K562 (cell line): ENCODE results near the gene TRIM27. TPM values are rescaled to one million over a fixed set of nuclear protein-coding genes. Genes with fewer than 3 reads are reported as not detected.

ENCODE experiments used
- ATAC-seq: fragments of 200-7000 bp; cut with Tn5 transposase; 3 replicates; pipeline ENCODE4 v1.9.1; 2020; ENCODE audit warnings: moderate library complexity
- BruUV-seq: library from RNA; stranded (reverse); fragments of 400-500 nt; replicated peaks from 2 replicates; lab custom pipeline; 2021; lab: Mats Ljungman, UMichigan
- CTCF ChIA-PET: fragments of 300-600 bp; formaldehyde crosslinking; extraction: SDS; loops from one replicate; lab custom pipeline; 2021; ENCODE audit warnings: low intra/inter-chr PET ratio; lab: Yijun Ruan, JAX
- POLR2A ChIA-PET: fragments of 300-600, 350-650 bp; sonication (Branson Sonifier 250); formaldehyde crosslinking; extraction: SDS; loops from one replicate; lab custom pipeline; 2021; ENCODE audit warnings: antibody characterized with exemption, inconsistent platforms; lab: Yijun Ruan, JAX
- DNase-seq, 4 experiments: peaks; one replicate each; pipeline versions ENCODE4 v3.0.0 to v3.0.0-alpha.2; 2011 to 2018; ENCODE audit warnings: low spot score in 3 of 4, mixed read lengths in 3 of 4; ENCODE audit errors: extremely low read depth in 1 of 4
- FAIRE-seq: peaks from 2 replicates; lab custom pipeline; 2011; peaks lifted over from hg19 to GRCh38; lab: Jason Lieb, UNC
- H2AFZ ChIP-seq: 2 replicates; pipeline ENCODE4 v1.6.0; 2011; ENCODE audit warnings: low read depth, low read length, control low read depth, inconsistent platforms
- H3K27ac ChIP-seq: fragments of 200-600 bp; 3 replicates; pipeline ENCODE4 v1.8.0; 2011; ENCODE audit warnings: low read depth, mild to moderate bottlenecking, control low read depth, inconsistent platforms, low read length, moderate library complexity, mixed read lengths; ENCODE audit errors: extremely low read depth
- H3K27me3 ChIP-seq, 2 experiments: fragments of 300-600 bp in 1 of 2; 2 replicates in 1 of 2; 3 replicates in 1 of 2; pipeline versions ENCODE4 v1.6.0 to v1.8.0; 2011; ENCODE audit warnings: inconsistent platforms in 2 of 2, low read length in 2 of 2, mild to moderate bottlenecking in 1 of 2, mixed read lengths in 1 of 2, moderate library complexity in 1 of 2; ENCODE audit not compliant: control insufficient read depth in 2 of 2, insufficient read depth in 2 of 2
- H3K36me3 ChIP-seq: fragments of 300-600 bp; 3 replicates; pipeline ENCODE4 v1.8.0; 2011; ENCODE audit warnings: mild to moderate bottlenecking, low read length, inconsistent platforms; ENCODE audit not compliant: control insufficient read depth, insufficient read depth
- H3K4me1 ChIP-seq, 2 experiments: fragments of 200-600 bp in 1 of 2; replicated peaks in 1 of 2; 2 replicates in 1 of 2; 3 replicates in 1 of 2; pipeline versions ENCODE4 v1.5.1 to v1.8.0; 2011; ENCODE audit warnings: inconsistent platforms in 2 of 2, low read length in 2 of 2, mild to moderate bottlenecking in 1 of 2, mixed read lengths in 1 of 2, moderate library complexity in 1 of 2; ENCODE audit not compliant: control insufficient read depth in 2 of 2, insufficient read depth in 2 of 2
- H3K4me2 ChIP-seq: 2 replicates; pipeline ENCODE4 v1.6.1; 2011; ENCODE audit warnings: low read length, control low read depth, inconsistent platforms, mixed read lengths; ENCODE audit not compliant: insufficient read depth
- H3K4me3 ChIP-seq: fragments of 200-600 bp; sonication (generic), shearing (Covaris generic); 2 replicates; pipeline ENCODE4 v1.5.1; 2016; ENCODE audit warnings: control low read depth, inconsistent platforms
- H3K79me2 ChIP-seq: fragments of 200-600 bp; 3 replicates; pipeline ENCODE4 v1.8.0; 2011; ENCODE audit warnings: low read length, inconsistent platforms; ENCODE audit not compliant: control insufficient read depth, insufficient read depth
- H3K9ac ChIP-seq, 2 experiments: 2 replicates each; pipeline versions ENCODE4 v1.6.0 to v1.6.1; 2011; ENCODE audit warnings: low read depth in 2 of 2, low read length in 2 of 2, control low read depth in 1 of 2, inconsistent platforms in 1 of 2, mild to moderate bottlenecking in 1 of 2, mixed read lengths in 1 of 2; ENCODE audit not compliant: insufficient read depth in 1 of 2
- H3K9me1 ChIP-seq: one replicate; pipeline ENCODE4 v1.6.0; 2011; ENCODE audit warnings: inconsistent platforms, mild to moderate bottlenecking, low read length, moderate library complexity; ENCODE audit not compliant: control insufficient read depth, insufficient read depth
- H3K9me3 ChIP-seq: replicated peaks from 2 replicates; pipeline ENCODE4 v1.5.1; 2011; ENCODE audit warnings: low read depth, low read length, inconsistent platforms; ENCODE audit not compliant: control insufficient read depth, insufficient read depth
- H4K20me1 ChIP-seq: replicated peaks from 2 replicates; pipeline ENCODE4 v1.6.1; 2011; ENCODE audit warnings: low read length, inconsistent platforms, mixed read lengths; ENCODE audit not compliant: control insufficient read depth, insufficient read depth
- DIDO1 ChIP-seq: fragments of 450-650 bp; IDR thresholded peaks from 2 replicates; pipeline ENCODE4 v1.6.1; 2016; ENCODE audit warnings: low read depth, missing biosample characterization, missing genetic modification characterization
- HDAC2 ChIP-seq: fragments of 450-650 bp; IDR thresholded peaks from 2 replicates; pipeline ENCODE4 v1.6.1; 2016; ENCODE audit warnings: mild to moderate bottlenecking
- HNRNPUL1 ChIP-seq: fragments of 200-400 bp; formaldehyde crosslinking; IDR thresholded peaks from 2 replicates; pipeline ENCODE4 v1.6.1; 2017; ENCODE audit warnings: low read length
- KDM5B ChIP-seq: fragments of 200-600 bp; sonication (generic); IDR thresholded peaks from 2 replicates; pipeline ENCODE4 v1.6.1; 2012; ENCODE audit warnings: low read depth, mild to moderate bottlenecking, moderate library complexity, low read length, control low read depth, inconsistent platforms; ENCODE audit not compliant: insufficient replicate concordance
- MEIS2 ChIP-seq: fragments of 450-650 bp; IDR thresholded peaks from 2 replicates; pipeline ENCODE4 v1.6.1; 2014; ENCODE audit warnings: mild to moderate bottlenecking; ENCODE audit not compliant: partially characterized antibody
- NFRKB ChIP-seq: fragments of 450-650 bp; IDR thresholded peaks from 2 replicates; pipeline ENCODE4 v1.6.1; 2016; ENCODE audit warnings: low read depth
- TCF3 ChIP-seq: sonication (generic); formaldehyde crosslinking; IDR thresholded peaks from 2 replicates; pipeline ENCODE4 v1.4.0; 2020; ENCODE audit warnings: mild to moderate bottlenecking, missing genetic modification reagents
- ZNF766 ChIP-seq: fragments of 200-800 bp; sonication (Bioruptor generic); conservative IDR thresholded peaks from 2 replicates; pipeline ENCODE4 v1.6.1; 2016; ENCODE audit warnings: missing genetic modification characterization, missing compliant biosample characterization
- WGBS: fragments of 100-300 bp; shearing (Covaris generic); methylation state at CpG from one replicate; pipeline ENCODE4 v1.1.6; 2016; ENCODE audit warnings: low coverage, mixed read lengths; ENCODE audit not compliant: insufficient coverage; ENCODE audit errors: missing lambda C conversion rate; 5-methylcytosine and 5-hydroxymethylcytosine counted together
- in situ Hi-C: fragments of 300-500 bp; cut with MboI; formaldehyde crosslinking; loops from 4 replicates; pipeline ENCODE4 v1.15.0; 2018; ENCODE audit warnings: inconsistent platforms, mixed read lengths
- intact Hi-C: fragments of 100-400 bp; cut with micrococcal nuclease; formaldehyde crosslinking; loops from 2 replicates; pipeline ENCODE4 v1.14.2; 2022
- polyA plus RNA-seq, 8 experiments: library from polyadenylated mRNA; depleted of rRNA in 4 of 8; stranded (reverse) in 5 of 8; unstranded in 3 of 8; fragments of >200 nt; fragmentation: Nextera tagmentation in 2 of 8; fragmentation: Illumina TruSeq in 1 of 8; extraction: Ambion mirVana in 2 of 8; extraction: Trizol in 1 of 8; gene quantifications; 2 replicates each; pipeline versions ENCODE4 v1.2.1 to v1.2.3, GENCODE V29; 2011 to 2014; ENCODE audit warnings: inconsistent platforms in 1 of 8, missing spikeins in 1 of 8
- total RNA-seq, 7 experiments: library from RNA; depleted of rRNA in 6 of 7; stranded (reverse); fragments of >200 nt in 6 of 7; fragmentation: Illumina TruSeq in 2 of 7; extraction: Trizol in 2 of 7; gene quantifications; 2 replicates each; pipeline versions ENCODE4 v1.2.1 to v1.2.3, GENCODE V29; 2011 to 2021; ENCODE audit warnings: low replicate concordance in 1 of 7
- TF ChIP-seq, protein P1 (sequence below): fragments of 450-650 bp; IDR thresholded peaks from 2 replicates; pipeline ENCODE4 v1.6.1; 2017; ENCODE audit warnings: antibody characterized with exemption, mild to moderate bottlenecking
- TF ChIP-seq, protein P2 (sequence below), 2 experiments: fragments of 450-650 bp; IDR thresholded peaks; 2 replicates each; pipeline ENCODE4 v1.6.1; 2016; ENCODE audit warnings: mild to moderate bottlenecking in 2 of 2, borderline replicate concordance in 1 of 2, low read depth in 1 of 2, moderate library complexity in 1 of 2

Gene TRIM27
- total and polyA plus RNA-seq, 9 of the 15 experiments (the other 6 are each of a cell fraction or from before 2014, with no cell fraction given), result 37.7 to 235 (median 122) TPM

DNA sequence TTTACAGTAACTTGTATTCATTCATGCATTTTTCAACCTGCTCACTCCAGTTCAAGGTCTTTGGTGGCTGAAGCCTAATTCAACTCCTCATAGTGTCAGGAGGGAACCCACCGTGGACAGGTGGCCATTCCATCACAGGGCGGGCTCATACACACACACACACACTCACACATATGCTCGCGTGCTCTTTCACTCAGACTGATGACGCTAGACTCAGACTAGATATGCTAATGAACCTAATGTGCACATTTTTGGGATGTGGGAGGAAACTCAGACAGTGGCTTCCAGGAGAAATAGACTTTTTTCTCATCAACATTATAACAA is 56.7 kb downstream of the TRIM27 start:
- Histone ChIP-seq H3K4me1 (peaks cover 14 to 19% of the 10 kb centered on the region in 2 experiments; a peak in 4 of 5 replicates), H3K27me3 (no peaks in the 10 kb centered on the region), H3K9me1 (no peaks in the 10 kb centered on the region), H3K79me2 (no peaks in the 10 kb centered on the region), H3K4me3 (peak overlapping the region; percentile 35), H3K9me3 (peaks cover 8% of the 10 kb centered on the region), H3K9ac (peak overlapping the region; percentile 59 to 89; a peak in 2 of 4 replicates), H3K27ac (peak overlapping the region; percentile 79), H2AFZ (peak overlapping the region; percentile 78), H3K4me2 (peak overlapping the region; percentile 76), H3K36me3 (no peaks in the 10 kb centered on the region), H4K20me1 (no peaks in the 10 kb centered on the region)
- intact Hi-C loops, result no loop called here
- peak in 2 of 4 experiments; percentile 38 to 65 for DNase-seq
- ATAC-seq, result peak; percentile 51
- BruUV-seq, result no TSS peak
- ChIA-PET CTCF (no interaction called here), POLR2A (interaction anchor here (1.1 to 3.8 kb wide), 5 partner anchors 8 to 31 kb away, joined by 3 to 28 read pairs (median 8); no protein-coding TSS in a partner anchor)
- in situ Hi-C loops, result no loop called here
- 41% methylated on average over 5 of the region's 5 CpGs for WGBS
- FAIRE-seq, result no peak
- TF ChIP-seq, protein P1, sequence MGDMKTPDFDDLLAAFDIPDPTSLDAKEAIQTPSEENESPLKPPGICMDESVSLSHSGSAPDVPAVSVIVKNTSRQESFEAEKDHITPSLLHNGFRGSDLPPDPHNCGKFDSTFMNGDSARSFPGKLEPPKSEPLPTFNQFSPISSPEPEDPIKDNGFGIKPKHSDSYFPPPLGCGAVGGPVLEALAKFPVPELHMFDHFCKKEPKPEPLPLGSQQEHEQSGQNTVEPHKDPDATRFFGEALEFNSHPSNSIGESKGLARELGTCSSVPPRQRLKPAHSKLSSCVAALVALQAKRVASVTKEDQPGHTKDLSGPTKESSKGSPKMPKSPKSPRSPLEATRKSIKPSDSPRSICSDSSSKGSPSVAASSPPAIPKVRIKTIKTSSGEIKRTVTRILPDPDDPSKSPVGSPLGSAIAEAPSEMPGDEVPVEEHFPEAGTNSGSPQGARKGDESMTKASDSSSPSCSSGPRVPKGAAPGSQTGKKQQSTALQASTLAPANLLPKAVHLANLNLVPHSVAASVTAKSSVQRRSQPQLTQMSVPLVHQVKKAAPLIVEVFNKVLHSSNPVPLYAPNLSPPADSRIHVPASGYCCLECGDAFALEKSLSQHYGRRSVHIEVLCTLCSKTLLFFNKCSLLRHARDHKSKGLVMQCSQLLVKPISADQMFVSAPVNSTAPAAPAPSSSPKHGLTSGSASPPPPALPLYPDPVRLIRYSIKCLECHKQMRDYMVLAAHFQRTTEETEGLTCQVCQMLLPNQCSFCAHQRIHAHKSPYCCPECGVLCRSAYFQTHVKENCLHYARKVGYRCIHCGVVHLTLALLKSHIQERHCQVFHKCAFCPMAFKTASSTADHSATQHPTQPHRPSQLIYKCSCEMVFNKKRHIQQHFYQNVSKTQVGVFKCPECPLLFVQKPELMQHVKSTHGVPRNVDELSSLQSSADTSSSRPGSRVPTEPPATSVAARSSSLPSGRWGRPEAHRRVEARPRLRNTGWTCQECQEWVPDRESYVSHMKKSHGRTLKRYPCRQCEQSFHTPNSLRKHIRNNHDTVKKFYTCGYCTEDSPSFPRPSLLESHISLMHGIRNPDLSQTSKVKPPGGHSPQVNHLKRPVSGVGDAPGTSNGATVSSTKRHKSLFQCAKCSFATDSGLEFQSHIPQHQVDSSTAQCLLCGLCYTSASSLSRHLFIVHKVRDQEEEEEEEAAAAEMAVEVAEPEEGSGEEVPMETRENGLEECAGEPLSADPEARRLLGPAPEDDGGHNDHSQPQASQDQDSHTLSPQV, result 0 out of 2 replicates have a peak, but pooled peaks have one; percentile 2
- TF ChIP-seq HNRNPUL1 (no peak), DIDO1 (tag) (no peak), KDM5B (peak; percentile 42), MEIS2 (peak; percentile 6), ZNF766 (CRISPR knock-in tag) (peak; percentile 34; the same call in 1 of the 2 replicates), TCF3 (CRISPR knock-in tag) (0 out of 2 replicates have a peak, but pooled peaks have one; percentile 8), HDAC2 (0 out of 2 replicates have a peak, but pooled peaks have one; percentile 24), NFRKB (peak; percentile 12; the same call in 1 of the 2 replicates)
- TF ChIP-seq, protein P2, sequence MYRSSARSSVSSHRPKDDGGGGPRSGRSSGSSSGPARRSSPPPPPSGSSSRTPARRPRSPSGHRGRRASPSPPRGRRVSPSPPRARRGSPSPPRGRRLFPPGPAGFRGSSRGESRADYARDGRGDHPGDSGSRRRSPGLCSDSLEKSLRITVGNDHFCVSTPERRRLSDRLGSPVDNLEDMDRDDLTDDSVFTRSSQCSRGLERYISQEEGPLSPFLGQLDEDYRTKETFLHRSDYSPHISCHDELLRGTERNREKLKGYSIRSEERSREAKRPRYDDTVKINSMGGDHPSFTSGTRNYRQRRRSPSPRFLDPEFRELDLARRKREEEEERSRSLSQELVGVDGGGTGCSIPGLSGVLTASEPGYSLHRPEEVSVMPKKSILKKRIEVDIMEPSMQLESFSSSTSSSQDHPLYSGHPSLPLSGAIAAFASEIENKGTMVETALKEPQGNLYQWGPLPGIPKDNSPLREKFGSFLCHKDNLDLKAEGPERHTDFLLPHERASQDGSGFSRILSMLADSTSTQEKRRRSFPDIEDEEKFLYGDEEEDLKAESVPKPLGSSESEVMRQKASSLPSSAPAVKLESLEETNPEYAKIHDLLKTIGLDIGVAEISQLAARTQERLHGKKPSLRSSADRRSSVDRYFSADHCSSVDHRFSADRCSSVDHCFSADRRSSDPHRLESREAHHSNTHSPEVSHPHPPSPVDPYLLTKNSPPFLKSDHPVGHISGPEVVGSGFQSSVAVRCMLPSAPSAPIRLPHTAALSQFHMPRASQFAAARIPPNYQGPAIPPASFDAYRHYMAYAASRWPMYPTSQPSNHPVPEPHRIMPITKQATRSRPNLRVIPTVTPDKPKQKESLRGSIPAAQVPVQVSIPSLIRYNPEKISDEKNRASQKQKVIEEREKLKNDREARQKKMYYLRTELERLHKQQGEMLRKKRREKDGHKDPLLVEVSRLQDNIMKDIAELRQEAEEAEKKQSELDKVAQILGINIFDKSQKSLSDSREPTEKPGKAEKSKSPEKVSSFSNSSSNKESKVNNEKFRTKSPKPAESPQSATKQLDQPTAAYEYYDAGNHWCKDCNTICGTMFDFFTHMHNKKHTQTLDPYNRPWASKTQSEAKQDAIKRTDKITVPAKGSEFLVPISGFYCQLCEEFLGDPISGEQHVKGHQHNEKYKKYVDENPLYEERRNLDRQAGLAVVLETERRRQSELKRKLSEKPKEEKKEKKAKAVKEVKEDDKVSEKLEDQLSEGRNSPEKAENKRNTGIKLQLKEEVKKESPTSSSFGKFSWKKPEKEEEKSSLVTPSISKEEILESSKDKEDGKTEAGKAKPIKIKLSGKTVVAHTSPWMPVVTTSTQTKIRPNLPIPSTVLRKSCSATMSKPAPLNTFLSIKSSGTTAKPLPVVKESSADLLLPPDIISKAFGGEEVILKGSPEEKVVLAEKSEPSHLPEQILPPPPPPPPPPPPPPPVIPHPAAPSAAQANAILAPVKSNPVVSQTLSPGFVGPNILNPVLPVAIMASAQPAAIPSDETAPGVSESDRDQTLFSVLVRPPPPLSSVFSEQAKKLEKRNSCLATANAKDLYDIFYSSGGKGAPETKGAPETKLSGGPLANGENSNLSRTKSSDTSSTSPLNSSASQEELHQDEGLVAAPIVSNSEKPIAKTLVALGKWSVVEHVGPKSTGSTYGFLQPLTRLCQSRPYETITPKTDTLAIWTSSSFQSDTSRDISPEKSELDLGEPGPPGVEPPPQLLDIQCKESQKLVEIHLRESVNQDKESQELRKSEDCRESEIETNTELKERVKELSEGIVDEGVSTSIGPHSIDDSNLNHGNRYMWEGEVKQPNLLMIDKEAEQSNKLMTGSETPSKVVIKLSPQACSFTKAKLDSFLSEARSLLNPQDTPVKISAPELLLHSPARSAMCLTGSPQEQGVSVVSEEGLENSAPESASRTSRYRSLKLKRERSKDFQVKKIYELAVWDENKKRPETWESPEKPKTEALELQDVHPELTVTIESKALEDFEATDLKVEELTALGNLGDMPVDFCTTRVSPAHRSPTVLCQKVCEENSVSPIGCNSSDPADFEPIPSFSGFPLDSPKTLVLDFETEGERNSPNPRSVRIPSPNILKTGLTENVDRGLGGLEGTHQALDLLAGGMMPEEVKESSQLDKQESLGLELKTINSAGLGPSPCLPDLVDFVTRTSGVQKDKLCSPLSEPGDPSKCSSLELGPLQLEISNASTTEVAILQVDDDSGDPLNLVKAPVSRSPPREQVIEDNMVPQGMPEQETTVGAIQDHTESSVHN (IDR thresholded peaks at IDR 0.05; ENCODE audit: borderline replicate concordance in 1 of 2, low read depth in 1 of 2), result peak in 1 of 2 experiments; percentile 45; a peak in 1 of 4 replicates
